Sigmoid colon (tissue), 7 donors: ENCODE measurements around the gene KLF7. TPM values are rescaled to one million over a fixed set of nuclear protein-coding genes. Genes with fewer than 3 reads are reported as not detected.
A peak's percentile ranks its signal among the peaks of the same experiment; 100 is the strongest.

Source experiments
- DNase-seq: peaks from one replicate; pipeline ENCODE4 v3.0.0-alpha.2; 2019
- H3K27ac ChIP-seq, 4 donors: fragments of 200-600 bp; sonication (generic); one replicate each; pipeline ENCODE4 v1.5.1; 2016 to 2019; ENCODE audit warnings: mild to moderate bottlenecking in 1 of 4
- H3K27me3 ChIP-seq, 3 donors: fragments of 200-600 bp; sonication (generic); one replicate each; pipeline ENCODE4 v1.5.1; 2019; ENCODE audit warnings: mild to moderate bottlenecking in 1 of 3
- H3K36me3 ChIP-seq, 4 donors: fragments of 200-600 bp; sonication (generic); one replicate each; pipeline ENCODE4 v1.5.1; 2016 to 2019
- H3K4me1 ChIP-seq, 4 donors: fragments of 200-600 bp; sonication (generic); one replicate each; pipeline ENCODE4 v1.5.1; 2017 to 2019
- H3K4me3 ChIP-seq, 4 donors: fragments of 200-600 bp; sonication (generic); one replicate each; pipeline ENCODE4 v1.5.1; 2017 to 2019; ENCODE audit warnings: mild to moderate bottlenecking in 2 of 4, moderate library complexity in 1 of 4
- H3K9me3 ChIP-seq, 4 donors: fragments of 200-600 bp in 3 of 4; sonication (generic) in 3 of 4; one replicate each; pipeline versions ENCODE4 v1.5.1 to v1.6.1; 2013 to 2019
- CTCF ChIP-seq, 4 experiments: fragments of 450-650 bp in 3 of 4; fragments of 200-600 bp in 1 of 4; IDR thresholded peaks; one replicate each; pipeline ENCODE4 v1.5.1; 2016 to 2019; ENCODE audit warnings: antibody characterized with exemption in 4 of 4, mild to moderate bottlenecking in 3 of 4, moderate library complexity in 2 of 4
- EP300 ChIP-seq, 4 donors: sonication (generic); formaldehyde crosslinking; IDR thresholded peaks; one replicate each; pipeline ENCODE4 v1.6.1; 2017; ENCODE audit warnings: antibody characterized with exemption in 4 of 4
- POLR2A ChIP-seq, 2 donors: fragments of 450-650 bp; IDR thresholded peaks; one replicate each; pipeline ENCODE4 v1.6.1; 2016; ENCODE audit warnings: antibody characterized with exemption in 2 of 2, mild to moderate bottlenecking in 2 of 2, moderate library complexity in 2 of 2
- POLR2AphosphoS5 ChIP-seq, 4 donors: sonication (generic); formaldehyde crosslinking; IDR thresholded peaks; one replicate each; pipeline ENCODE4 v1.6.1; 2017; ENCODE audit warnings: antibody characterized with exemption in 4 of 4
- WGBS, 2 donors: extraction: QIAGEN DNeasy Blood & Tissue Kit; methylation state at CpG; one replicate each; pipeline ENCODE4 v1.1.7; 2013; 5-methylcytosine and 5-hydroxymethylcytosine counted together
- intact Hi-C: fragments of 100-400 bp; cut with DNase I; formaldehyde crosslinking; loops from one replicate; pipeline ENCODE4 v1.15.1; 2023
- polyA plus RNA-seq, 3 donors: library from polyadenylated mRNA; stranded (reverse); fragments of 200-250 nt; gene quantifications; one replicate each; pipeline ENCODE4 v1.2.3, GENCODE V29; 2013
- total RNA-seq, 4 donors: library from RNA; depleted of rRNA; stranded (reverse); fragments of >200 nt; gene quantifications; one replicate each; pipeline ENCODE4 v1.1.0, GENCODE V29; 2016
- donor health status: healthy with polysubstance abuse.
- donor health status: Bipolar disorder and iron deficiency.
- donor health status: healthy.

Gene KLF7
- total and polyA plus RNA-seq, 7 donors, result 0.60 to 52.1 (median 21.2) TPM

DNA sequence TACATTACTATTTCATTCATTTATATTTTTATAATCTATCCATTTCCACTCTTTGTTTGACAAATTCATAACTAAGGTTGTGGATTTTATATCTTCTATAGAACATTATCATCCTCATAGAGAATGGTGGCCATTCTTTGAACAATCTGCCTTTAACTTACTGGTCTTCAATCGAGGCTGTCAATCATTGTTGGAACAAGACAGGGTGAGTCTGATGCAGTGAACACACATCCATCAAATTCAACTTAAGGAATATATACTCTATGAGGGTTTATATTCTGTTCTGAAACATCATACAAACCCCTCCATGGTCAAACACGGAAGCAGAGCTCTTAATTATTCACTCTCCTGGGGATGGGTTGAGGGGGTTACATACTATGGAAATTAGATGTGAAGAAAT, 28.3 kb upstream of the KLF7 start:
- Histone ChIP-seq H3K36me3 (no peaks in the 10 kb centered on the region), H3K27me3 (no peaks in the 10 kb centered on the region), H3K27ac (no peak overlapping the region), H3K9me3 (no peaks in the 10 kb centered on the region), H3K4me1 (no peaks in the 10 kb centered on the region), H3K4me3 (no peak overlapping the region)
- intact Hi-C loops, result no loop called here
- no peak for DNase-seq
- no peak for TF ChIP-seq POLR2A (IDR thresholded peaks at IDR 0.05)
- 38 to 84% methylated on average over 2 of the region's 2 CpGs for WGBS, 2 donors

- no peak overlapping the region for H3K27ac ChIP-seq
Measured at GRCh38 chr2:207188626-207189419, 23.1 kb upstream of the KLF7 start.

GRCh38 chr2:207185372-207185771, 19.6 kb upstream of the KLF7 start:
- no peaks in the 10 kb centered on the region for H3K27me3 ChIP-seq
- no peak for TF ChIP-seq POLR2A (IDR thresholded peaks at IDR 0.05)
- no peak for TF ChIP-seq CTCF (IDR thresholded peaks at IDR 0.05)
- TF ChIP-seq EP300 (IDR thresholded peaks at IDR 0.05), result no peak
- no peak for TF ChIP-seq POLR2AphosphoS5 (IDR thresholded peaks at IDR 0.05)
- H3K36me3 ChIP-seq, result no peaks in the 10 kb centered on the region
- H3K27ac ChIP-seq, result no peak overlapping the region
- H3K4me1 ChIP-seq, result no peaks in the 10 kb centered on the region
- 88 to 91% methylated on average over 6 of the region's 6 CpGs for WGBS, 2 donors
- intact Hi-C loops, result no loop called here
- DNase-seq, result no peak
- H3K9me3 ChIP-seq, result peaks cover 0 to 3% (median 0%) of the 10 kb centered on the region in 4 donors
- H3K4me3 ChIP-seq, result no peak overlapping the region

More at GRCh38 chr2:207188626-207189419, 23.1 kb upstream of the KLF7 start:
- intact Hi-C loops, result no loop called here
- WGBS, 2 donors, result 45 to 63% methylated on average over 3 of the region's 3 CpGs
- Histone ChIP-seq H3K4me1 (no peaks in the 10 kb centered on the region), H3K9me3 (peaks cover 0 to 3% (median 0%) of the 10 kb centered on the region in 4 donors), H3K27me3 (no peaks in the 10 kb centered on the region), H3K36me3 (no peaks in the 10 kb centered on the region), H3K4me3 (no peak overlapping the region)
- no peak for TF ChIP-seq POLR2A (IDR thresholded peaks at IDR 0.05)
- TF ChIP-seq CTCF (IDR thresholded peaks at IDR 0.05), result no peak
- TF ChIP-seq EP300 (IDR thresholded peaks at IDR 0.05), result no peak
- peak in 1 of 4 donors; percentile 16 for TF ChIP-seq POLR2AphosphoS5 (IDR thresholded peaks at IDR 0.05)
- DNase-seq, result no peak

- Histone ChIP-seq H3K27me3 (no peaks in the 10 kb centered on the region), H3K9me3 (peaks cover 0 to 3% (median 0%) of the 10 kb centered on the region in 4 donors), H3K36me3 (no peaks in the 10 kb centered on the region), H3K4me1 (no peaks in the 10 kb centered on the region), H3K4me3 (no peak overlapping the region), H3K27ac (no peak overlapping the region)
- intact Hi-C loops, result no loop called here
- 74 to 76% methylated on average over 5 of the region's 5 CpGs for WGBS, 2 donors
- TF ChIP-seq EP300 (IDR thresholded peaks at IDR 0.05), result no peak
- TF ChIP-seq POLR2AphosphoS5 (IDR thresholded peaks at IDR 0.05), result no peak
- TF ChIP-seq CTCF (IDR thresholded peaks at IDR 0.05), result no peak
- DNase-seq, result no peak
Measured at GRCh38 chr2:207184768-207185167, 19.0 kb upstream of the KLF7 start.

GRCh38 chr2:207184348-207184747, 18.6 kb upstream of the KLF7 start:
- H3K9me3 ChIP-seq, result peaks cover 0 to 3% (median 0%) of the 10 kb centered on the region in 4 donors
- H3K4me3 ChIP-seq, result no peak overlapping the region
- WGBS, 2 donors, result 87 to 94% methylated on average over 2 of the region's 2 CpGs
- TF ChIP-seq EP300 (IDR thresholded peaks at IDR 0.05) (no peak), POLR2A (IDR thresholded peaks at IDR 0.05) (no peak), POLR2AphosphoS5 (IDR thresholded peaks at IDR 0.05) (no peak), CTCF (IDR thresholded peaks at IDR 0.05) (no peak)
- no peak for DNase-seq
- H3K27ac ChIP-seq, result no peak overlapping the region
- intact Hi-C loops, result no loop called here
- no peaks in the 10 kb centered on the region for H3K36me3 ChIP-seq
- H3K4me1 ChIP-seq, result no peaks in the 10 kb centered on the region
- H3K27me3 ChIP-seq, result no peaks in the 10 kb centered on the region
